GM23338 (cell line): ENCODE measurements around the gene CAPN14.
"Not testable (repeated sequence)": the region's sequence is repeated elsewhere in the genome, so short reads cannot be mapped to it uniquely, and the experiment has no call there.

ENCODE experiments used
- EZH2 ChIP-seq: fragments of 200-600 bp; sonication (generic); IDR thresholded peaks from one replicate; pipeline ENCODE4 v1.8.0; 2017; ENCODE audit warnings: antibody characterized with exemption, mild to moderate bottlenecking, low read depth; ENCODE audit not compliant: unreplicated experiment
- EZH2phosphoT487 ChIP-seq: fragments of 200-600 bp; sonication (generic); IDR thresholded peaks from one replicate; pipeline ENCODE4 v1.8.1; 2018; ENCODE audit warnings: antibody characterized with exemption; ENCODE audit not compliant: unreplicated experiment
- NANOG ChIP-seq: IDR thresholded peaks from 2 replicates; pipeline ENCODE4 v1.6.1; 2016; ENCODE audit warnings: antibody characterized with exemption, borderline replicate concordance
- POLR2AphosphoS5 ChIP-seq: IDR thresholded peaks from 2 replicates; pipeline ENCODE4 v1.6.1; 2016; ENCODE audit warnings: antibody characterized with exemption, low read depth
- TF ChIP-seq, protein P1 (sequence below), 2 experiments: fragments of 200-600 bp in 1 of 2; sonication (generic) in 1 of 2; conservative IDR thresholded peaks; 2 replicates each; pipeline versions ENCODE4 v1.5.1 to v1.6.1; 2016 to 2017; ENCODE audit warnings: antibody characterized with exemption in 2 of 2, low read depth in 2 of 2, mild to moderate bottlenecking in 2 of 2, moderate library complexity in 1 of 2
- TF ChIP-seq, protein P2 (sequence below): IDR thresholded peaks from one replicate; pipeline ENCODE4 v1.6.1; 2018; ENCODE audit warnings: antibody characterized with exemption; ENCODE audit not compliant: unreplicated experiment

DNA sequence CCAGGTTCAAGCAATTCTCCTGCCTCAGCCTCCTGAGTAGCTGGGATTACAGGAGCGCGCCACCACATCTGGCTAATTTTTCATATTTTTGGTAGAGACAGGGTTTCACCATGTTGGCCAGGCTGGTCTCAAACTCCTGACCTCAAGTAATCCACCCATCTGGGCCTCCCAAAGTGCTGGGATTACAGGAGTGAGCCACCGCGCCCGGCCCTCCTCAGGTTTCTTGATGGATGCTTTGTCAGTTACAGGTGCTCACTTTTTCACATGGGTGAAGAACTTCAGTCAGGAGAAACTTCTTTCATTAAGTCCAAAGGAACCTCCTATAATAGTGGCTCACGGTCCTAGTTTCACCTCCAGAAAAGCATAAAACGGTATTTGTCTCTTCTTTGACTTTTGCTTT is 33.3 kb downstream of the CAPN14 start:
- TF ChIP-seq, protein P1, sequence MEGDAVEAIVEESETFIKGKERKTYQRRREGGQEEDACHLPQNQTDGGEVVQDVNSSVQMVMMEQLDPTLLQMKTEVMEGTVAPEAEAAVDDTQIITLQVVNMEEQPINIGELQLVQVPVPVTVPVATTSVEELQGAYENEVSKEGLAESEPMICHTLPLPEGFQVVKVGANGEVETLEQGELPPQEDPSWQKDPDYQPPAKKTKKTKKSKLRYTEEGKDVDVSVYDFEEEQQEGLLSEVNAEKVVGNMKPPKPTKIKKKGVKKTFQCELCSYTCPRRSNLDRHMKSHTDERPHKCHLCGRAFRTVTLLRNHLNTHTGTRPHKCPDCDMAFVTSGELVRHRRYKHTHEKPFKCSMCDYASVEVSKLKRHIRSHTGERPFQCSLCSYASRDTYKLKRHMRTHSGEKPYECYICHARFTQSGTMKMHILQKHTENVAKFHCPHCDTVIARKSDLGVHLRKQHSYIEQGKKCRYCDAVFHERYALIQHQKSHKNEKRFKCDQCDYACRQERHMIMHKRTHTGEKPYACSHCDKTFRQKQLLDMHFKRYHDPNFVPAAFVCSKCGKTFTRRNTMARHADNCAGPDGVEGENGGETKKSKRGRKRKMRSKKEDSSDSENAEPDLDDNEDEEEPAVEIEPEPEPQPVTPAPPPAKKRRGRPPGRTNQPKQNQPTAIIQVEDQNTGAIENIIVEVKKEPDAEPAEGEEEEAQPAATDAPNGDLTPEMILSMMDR (conservative IDR thresholded peaks at IDR 0.05; ENCODE audit: low read depth in 2 of 2): not testable (repeated sequence)
- not testable (repeated sequence) for TF ChIP-seq POLR2AphosphoS5, EZH2phosphoT487, EZH2, NANOG
- TF ChIP-seq, protein P2, sequence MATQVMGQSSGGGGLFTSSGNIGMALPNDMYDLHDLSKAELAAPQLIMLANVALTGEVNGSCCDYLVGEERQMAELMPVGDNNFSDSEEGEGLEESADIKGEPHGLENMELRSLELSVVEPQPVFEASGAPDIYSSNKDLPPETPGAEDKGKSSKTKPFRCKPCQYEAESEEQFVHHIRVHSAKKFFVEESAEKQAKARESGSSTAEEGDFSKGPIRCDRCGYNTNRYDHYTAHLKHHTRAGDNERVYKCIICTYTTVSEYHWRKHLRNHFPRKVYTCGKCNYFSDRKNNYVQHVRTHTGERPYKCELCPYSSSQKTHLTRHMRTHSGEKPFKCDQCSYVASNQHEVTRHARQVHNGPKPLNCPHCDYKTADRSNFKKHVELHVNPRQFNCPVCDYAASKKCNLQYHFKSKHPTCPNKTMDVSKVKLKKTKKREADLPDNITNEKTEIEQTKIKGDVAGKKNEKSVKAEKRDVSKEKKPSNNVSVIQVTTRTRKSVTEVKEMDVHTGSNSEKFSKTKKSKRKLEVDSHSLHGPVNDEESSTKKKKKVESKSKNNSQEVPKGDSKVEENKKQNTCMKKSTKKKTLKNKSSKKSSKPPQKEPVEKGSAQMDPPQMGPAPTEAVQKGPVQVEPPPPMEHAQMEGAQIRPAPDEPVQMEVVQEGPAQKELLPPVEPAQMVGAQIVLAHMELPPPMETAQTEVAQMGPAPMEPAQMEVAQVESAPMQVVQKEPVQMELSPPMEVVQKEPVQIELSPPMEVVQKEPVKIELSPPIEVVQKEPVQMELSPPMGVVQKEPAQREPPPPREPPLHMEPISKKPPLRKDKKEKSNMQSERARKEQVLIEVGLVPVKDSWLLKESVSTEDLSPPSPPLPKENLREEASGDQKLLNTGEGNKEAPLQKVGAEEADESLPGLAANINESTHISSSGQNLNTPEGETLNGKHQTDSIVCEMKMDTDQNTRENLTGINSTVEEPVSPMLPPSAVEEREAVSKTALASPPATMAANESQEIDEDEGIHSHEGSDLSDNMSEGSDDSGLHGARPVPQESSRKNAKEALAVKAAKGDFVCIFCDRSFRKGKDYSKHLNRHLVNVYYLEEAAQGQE: not testable (repeated sequence)
